GM18909 (cell line): Measurements from ENCODE around the gene NTHL1.
A peak's percentile ranks its signal among the peaks of the same experiment; 100 is the strongest.
"Not testable (repeated sequence)": the region's sequence is repeated elsewhere in the genome, so short reads cannot be mapped to it uniquely, and the experiment has no call there.

Experiments
- ATAC-seq: cut with Tn5 transposase; IDR thresholded peaks from one replicate; pipeline ENCODE4 v1.9.1; 2021; ENCODE audit warnings: mild to moderate bottlenecking; ENCODE audit not compliant: unreplicated experiment, poor library complexity

The NTHL1 gene

GRCh38 chr16:2015117-2015946 is 32.3 kb downstream of the NTHL1 start:
- ATAC-seq: no peak

- ATAC-seq: no peak
Measured at GRCh38 chr16:2013527-2013926, 34.1 kb downstream of the NTHL1 start.

DNA sequence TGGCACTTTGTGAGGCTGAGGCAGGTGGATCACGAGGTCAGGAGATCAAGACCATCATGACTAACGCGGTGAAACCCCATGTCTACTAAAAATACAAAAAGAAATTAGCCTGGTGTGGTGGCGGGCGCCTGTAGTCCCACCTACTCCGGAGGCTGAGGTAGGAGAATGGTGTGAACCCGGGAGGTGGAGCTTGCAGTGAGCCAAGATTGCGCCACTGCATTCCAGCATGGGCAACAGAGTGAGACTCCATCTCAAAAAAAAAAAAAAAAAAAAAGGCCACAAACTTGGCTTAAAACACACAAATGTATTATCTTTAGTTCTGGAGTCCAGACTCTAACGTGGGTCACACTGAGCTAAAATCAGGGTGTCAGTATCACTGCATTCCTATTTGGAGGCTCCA is 35.9 kb downstream of the NTHL1 start:
- not testable (repeated sequence) for ATAC-seq

- peak; percentile 82 for ATAC-seq
Measured at GRCh38 chr16:2009791-2010510, 37.7 kb downstream of the NTHL1 start, which contains the start of gene ZNF598. Gene ZNF598, minus strand, starts transcription at chr16:2009821.

GRCh38 chr16:2009164-2009711 is 38.4 kb downstream of the NTHL1 start:
- ATAC-seq: peak; percentile 36

- ATAC-seq: peak; percentile 2
Measured at GRCh38 chr16:2008631-2009163, 38.9 kb downstream of the NTHL1 start.

GRCh38 chr16:2008009-2008526 is 39.6 kb downstream of the NTHL1 start:
- ATAC-seq: no peak

DNA sequence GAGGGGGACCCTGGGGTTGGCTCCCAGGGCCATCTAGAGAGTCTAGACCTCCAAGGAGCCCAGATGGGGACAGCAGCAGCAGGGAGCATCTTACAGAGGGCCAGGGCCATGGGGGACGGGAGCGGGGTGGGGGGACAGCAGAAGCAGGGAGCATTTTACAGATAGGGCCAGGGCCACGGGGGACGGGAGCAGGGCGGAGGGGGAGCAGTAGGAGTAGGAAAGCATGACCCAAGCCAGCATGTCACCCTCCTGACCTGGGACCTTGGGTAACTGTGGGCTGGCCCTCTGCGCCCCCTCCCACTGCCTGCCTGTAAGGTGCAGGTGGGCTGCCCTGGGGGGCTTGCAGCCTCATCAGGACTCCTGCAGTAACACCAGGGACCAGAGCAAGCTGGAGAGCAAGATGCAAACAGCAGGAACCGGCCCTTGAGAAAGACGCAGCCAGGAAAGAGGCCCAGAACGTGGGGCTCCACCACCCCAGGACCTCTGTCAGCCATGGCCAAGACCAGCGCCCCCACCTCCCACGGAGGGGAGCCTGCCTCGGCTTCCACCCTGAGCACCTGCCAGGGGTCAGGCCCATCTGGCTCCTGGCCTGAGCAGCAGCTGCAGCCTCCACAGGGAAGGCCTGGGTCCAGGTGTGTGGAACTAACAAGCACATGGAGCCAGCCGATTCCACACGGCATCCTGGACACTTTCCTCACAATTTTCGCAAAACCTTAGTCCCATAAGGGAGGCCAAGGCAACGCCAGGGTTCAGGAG is 40.4 kb downstream of the NTHL1 start:
- no peak for ATAC-seq

DNA sequence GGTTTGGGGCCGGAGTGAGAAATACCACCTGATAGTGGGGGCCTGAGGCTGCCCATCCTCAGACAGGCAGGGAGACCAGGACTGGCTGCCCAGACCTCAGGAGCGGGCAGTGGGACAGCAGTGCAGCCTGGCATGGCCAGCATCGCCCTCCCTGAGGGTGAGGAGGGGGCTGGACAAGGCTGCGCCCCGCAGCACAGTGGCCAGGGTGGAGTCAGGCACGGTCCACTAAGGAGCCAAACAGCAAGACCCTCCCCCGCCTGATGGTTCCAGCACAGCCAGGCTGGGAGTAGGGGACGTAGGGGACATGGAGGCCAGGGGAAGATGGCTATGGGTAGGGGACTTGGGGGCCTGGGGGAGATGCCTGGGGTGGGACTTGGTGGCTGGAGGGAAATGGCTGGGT is 41.3 kb downstream of the NTHL1 start:
- no peak for ATAC-seq

DNA sequence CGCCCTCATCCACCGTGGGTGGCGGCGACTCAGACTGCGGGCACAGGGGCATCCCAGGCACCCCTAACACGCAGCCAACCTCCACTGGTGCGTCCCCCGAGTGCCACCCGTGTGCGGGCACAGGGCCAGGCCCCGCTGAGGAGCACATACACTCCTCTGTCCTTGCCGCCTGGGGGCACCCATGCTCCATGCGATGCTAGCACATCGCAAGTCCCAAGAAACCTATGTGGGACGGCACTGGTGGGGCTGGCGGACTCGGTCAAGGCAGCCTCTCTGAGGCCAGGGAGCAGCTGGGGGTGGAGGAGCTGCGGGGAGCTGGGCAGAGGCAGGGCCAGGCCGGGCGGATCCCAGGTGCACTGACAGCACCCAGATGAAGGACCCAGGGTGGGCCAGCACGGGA is 42.0 kb downstream of the NTHL1 start:
- no peak for ATAC-seq

GRCh38 chr16:2004795-2005517 is 42.7 kb downstream of the NTHL1 start:
- no peak for ATAC-seq

DNA sequence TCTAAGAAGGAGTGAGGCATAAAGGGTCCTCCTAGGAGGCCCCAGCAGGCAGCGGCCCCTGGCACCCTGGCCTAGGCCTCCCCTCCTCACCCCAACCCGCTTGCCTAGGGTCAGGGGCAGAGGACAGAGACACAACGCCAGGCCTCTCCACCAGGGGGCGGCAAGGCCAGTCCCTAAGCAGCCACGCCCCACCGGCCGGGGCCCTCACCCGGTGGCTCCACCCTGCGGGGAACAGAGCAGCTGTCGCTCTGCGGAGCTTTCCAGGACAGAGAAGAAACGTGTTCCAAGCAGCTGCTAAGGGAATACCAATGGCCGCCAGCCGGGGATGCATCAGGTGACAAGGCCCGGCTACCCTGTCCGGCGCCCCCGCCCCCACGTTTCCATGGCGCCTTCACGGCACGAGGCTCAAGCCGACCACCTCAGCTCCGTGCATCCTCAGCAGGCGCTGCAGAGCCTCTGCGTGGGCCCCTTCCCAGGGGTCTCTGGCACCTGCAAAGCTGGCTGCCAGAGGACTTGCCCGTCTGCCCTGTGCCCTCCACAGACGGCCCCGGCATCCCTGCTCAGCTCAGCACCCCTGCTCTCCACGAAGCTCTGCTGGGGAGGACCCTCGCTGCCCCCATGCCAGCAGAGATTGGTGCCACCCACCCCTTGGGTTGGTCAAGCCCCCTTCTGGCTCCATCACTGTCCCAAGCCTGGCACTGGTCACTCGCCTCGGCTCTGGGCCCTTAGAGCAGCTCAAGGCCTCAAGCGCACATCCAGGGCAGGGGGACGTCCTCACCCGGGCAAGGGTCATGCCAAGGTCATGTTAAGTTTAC is 43.6 kb downstream of the NTHL1 start:
- ATAC-seq: peak; percentile 51

- ATAC-seq: no peak
Measured at GRCh38 chr16:2003231-2003826, 44.3 kb downstream of the NTHL1 start.

- no peak for ATAC-seq
Measured at GRCh38 chr16:2002406-2003230, 45.0 kb downstream of the NTHL1 start.

DNA sequence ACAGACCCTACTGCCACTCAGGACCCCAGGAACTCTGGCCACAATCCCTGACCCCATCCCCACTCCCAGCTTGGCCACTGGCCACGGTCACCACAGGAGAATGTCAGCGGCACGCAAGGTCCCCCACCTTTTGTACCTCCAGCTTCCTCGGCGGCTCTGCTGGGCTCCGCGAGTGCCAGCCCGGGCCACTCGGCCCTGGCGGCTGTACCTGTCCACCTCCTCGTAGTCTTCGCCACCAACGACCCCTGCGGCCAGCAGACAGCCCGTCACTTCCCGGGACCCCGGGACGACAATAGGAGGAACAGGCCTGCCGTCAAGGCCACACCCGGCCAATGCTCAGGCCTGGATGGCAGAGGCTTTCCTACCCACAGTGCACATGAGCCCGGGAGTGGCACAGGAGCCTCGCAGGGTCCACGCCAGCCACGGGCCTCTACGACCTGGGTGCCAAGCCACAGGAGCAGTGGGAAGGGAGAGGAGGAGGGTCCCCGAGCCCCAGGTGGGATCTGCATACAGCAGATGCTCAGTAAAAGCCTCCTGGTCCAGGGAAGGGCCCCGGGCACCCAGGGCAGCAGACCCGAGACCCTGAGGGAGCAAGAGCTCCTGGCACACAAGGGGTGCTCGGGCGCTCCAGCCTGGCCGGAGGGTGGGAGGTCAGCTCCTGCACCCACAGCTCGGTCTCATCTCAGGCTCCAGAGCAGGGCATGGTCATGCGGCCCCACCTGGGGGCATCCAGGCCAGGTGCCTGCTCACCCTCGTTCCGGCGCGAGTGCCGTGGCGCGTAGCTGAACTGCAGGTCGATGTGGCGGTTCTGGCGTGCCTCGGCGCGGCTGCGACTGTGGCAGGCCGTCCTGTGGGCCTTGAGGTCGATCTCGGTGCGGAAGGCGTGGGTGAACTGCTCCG is 45.9 kb downstream of the NTHL1 start:
- no peak for ATAC-seq

DNA sequence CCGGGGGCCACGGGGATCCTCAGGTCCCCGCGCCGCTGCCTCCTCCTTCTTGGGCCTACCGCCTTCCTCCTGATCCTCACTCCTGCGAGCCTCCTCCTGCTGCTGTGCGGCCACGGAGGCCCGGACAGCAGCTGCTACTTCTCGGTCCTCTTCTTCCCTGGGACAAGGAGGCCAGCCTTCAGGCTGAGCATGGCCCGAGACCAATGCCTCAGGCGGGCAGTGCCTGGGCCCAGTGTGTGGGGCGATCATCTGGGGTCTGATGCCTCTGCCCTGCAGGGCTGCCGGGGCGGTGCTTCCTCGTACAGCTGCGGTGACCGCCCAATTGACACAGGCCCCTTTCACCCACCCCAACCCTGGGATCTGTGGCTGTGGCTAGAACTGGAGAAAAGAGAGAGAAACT is 46.6 kb downstream of the NTHL1 start:
- ATAC-seq: no peak
